ENCODE results near the gene RAB4B. TPM values are rescaled to one million over a fixed set of nuclear protein-coding genes. Genes with fewer than 3 reads are reported as not detected.
"Not testable (repeated sequence)": the region's sequence is repeated elsewhere in the genome, so short reads cannot be mapped to it uniquely, and the experiment has no call there.

RAB4B gene
- polyA plus RNA-seq, 6 donors from 2014 or later = 111 to 167 (median 145) TPM

DNA sequence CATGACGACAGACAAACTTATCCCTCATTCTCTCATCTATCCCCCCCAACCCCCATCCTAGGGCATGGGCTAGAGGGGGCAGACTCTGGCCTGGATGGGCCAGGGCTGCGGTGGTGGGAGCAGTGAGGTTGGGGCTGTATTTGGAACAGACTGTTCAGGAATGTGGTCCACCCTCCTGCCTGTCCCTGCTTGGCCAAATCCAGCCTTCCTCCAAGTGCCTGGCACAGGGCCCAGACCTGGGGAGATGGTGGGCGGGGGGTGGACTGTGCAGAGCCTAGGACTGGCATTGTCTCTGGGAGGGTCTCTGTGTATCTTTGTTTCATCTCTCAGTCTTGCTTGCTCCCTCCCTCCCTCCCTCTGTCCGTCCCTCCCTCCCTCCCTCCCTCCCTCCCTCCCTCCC lies 35.1 kb downstream of the RAB4B start:
- DNase-seq (no peak), ATAC-seq (ENCODE audit: low read depth in 2 of 2) (no peak)
- Mint-ChIP-seq H3K36me3 (no peaks in the 10 kb centered on the region), H3K27me3 (no peaks in the 10 kb centered on the region), H3K27ac (peak overlapping the region in 4 of 6 donors; percentile 23 to 93 (median 50)), H3K4me1 (peaks cover 33 to 62% (median 52%) of the 10 kb centered on the region in 3 donors), H3K4me3 (peak overlapping the region in 4 of 8 donors; percentile 84 to 99 (median 98)), H3K9me3 (no peaks in the 10 kb centered on the region)

DNA sequence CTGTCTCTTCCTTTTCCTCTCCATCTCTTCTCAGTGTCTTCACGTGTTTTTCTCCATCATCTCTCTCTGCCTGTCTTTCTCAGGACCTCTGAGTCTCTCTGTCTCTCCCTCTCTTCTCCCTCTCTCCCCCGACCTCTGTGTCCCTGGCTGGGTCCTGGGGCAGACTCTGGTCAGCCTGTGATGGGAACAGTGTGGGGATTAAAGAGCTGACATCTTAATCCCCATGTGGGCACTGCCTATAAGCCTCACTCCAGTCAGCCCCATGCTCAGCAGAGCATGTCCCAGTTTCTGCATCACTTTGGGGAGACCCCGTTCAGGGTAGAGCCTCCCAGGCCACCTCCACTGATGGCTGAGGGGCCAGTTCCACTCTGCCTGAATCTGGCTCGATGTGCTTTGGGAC lies 37.2 kb downstream of the RAB4B start:
- no peaks in the 10 kb centered on the region for H3K9me3 Mint-ChIP-seq
- H3K27ac Mint-ChIP-seq = peak overlapping the region in 2 of 6 donors; percentile 5 to 86
- H3K36me3 Mint-ChIP-seq = no peaks in the 10 kb centered on the region
- ATAC-seq (ENCODE audit: low read depth in 2 of 2) (no peak), DNase-seq (no peak)
- no peaks in the 10 kb centered on the region for H3K27me3 Mint-ChIP-seq
- peaks cover 41 to 68% (median 62%) of the 10 kb centered on the region in 3 donors for H3K4me1 Mint-ChIP-seq
- peak overlapping the region in 1 of 8 donors; percentile 0 for H3K4me3 Mint-ChIP-seq

DNA sequence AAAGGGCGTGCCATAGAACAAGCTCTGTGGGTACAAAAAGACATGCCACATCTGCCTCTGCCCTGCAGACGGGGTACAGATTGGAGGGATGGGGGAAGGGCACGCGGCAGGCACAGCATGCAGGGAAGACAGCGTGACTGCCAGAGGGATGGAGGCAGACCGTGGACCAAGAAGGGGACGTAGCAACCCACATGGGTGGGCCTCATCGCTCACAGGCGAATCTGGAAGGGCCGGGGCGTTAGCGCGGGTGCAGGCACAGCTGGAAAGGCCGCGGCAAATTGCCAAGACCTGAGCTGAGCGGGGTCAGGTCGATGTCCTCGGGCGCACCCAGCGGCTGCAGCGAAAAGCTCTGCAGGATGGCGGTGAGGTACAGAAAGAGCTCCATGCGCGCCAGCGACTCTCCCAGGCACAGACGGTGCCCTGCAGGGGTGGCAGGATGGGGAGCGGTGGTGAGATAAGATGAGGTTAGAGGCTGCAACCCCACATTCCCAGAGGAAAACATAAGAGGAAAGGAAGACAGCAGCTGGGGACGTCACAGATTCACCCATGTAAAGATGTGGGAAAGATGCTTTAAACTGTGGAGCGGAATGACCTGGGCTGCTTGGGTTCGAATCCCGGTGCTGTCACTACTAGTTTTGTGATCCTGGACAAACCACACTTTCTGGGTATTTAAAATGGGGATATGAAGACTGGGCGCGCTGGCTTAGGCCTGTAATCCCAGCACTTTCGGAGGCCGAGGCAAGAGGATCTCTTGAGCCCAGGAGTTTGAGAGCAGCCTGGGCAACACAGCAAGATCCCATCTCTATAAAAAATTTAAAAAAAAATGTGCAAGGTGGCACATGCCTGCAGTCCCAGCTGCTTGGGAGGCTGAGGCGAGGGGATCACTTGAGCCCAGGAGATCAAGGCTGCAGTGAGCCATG lies 40.7 kb downstream of the RAB4B start:
- H3K9me3 Mint-ChIP-seq, H3K27me3 Mint-ChIP-seq, H3K36me3 Mint-ChIP-seq: not testable (repeated sequence)
- peak; percentile 65 for DNase-seq
- ATAC-seq (ENCODE audit: low read depth in 2 of 2) = peak; percentile 93 to 95
- Mint-ChIP-seq H3K27ac (peak overlapping the region; percentile 70 to 97 (median 88)), H3K4me3 (peak overlapping the region; percentile 56 to 93 (median 88)), H3K4me1 (peaks cover 33 to 58% (median 47%) of the 10 kb centered on the region in 3 donors)

DNA sequence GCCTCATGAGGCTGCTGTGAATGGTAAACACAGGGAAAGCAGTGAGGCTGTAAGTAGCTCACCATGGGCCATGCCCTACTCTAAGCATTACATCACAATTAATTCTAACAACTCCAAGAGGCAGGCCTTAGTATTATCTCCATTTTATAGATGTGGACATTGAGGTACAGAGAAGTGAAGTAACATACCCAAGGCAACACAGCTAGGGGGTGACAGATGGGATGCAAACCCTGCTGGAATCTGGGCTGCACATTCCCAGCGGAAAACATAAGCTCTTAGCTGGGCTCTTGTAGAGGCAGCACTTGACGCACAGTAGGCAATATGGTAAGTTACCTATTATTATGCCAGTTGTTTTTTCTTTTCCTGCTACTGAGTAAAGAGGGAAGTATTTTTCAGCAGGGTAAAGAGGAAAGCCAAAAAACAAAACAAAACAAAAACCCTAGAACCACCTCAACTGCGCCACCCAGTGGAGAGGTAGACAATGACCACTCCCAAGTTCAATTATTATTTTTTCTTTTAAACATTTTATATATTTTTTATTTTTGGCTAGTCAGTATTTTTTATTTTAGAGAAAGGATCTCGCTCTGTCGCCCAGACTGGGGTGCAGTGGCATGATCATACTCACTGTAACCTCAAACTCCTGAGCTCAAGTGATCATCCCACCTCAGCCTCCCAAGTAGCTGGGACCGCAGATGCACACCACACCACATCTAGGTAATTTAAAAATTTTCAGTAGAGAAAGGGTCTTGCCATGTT lies 41.6 kb downstream of the RAB4B start:
- H3K36me3 Mint-ChIP-seq = not testable (repeated sequence)
- peak in 1 of 2 donors; percentile 22 for ATAC-seq (ENCODE audit: low read depth in 2 of 2)

DNA sequence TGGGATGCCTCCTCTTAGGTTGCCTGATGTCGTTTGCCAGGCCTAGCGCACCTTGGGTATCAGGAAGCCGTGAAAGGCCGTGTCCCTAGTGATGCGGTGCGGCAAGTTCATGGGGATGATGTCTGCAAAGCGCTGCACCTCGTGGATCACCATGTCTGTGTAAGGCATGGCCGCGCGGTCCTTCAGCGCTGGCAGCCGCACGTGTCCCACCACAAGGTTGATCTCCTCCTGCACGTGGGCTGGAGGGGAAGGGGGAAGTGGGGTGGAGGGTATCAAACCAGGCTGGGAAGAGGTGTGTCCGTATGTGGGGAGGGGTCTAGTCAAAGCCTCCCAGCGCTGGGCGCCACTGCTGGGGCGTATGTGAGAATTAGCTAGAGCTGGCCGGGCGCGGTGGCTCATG lies 44.1 kb downstream of the RAB4B start:
- DNase-seq (no peak), ATAC-seq (ENCODE audit: low read depth in 2 of 2) (no peak)
- Mint-ChIP-seq H3K4me1 (peaks cover 29 to 47% (median 42%) of the 10 kb centered on the region in 3 donors), H3K4me3 (no peak overlapping the region), H3K27me3 (no peaks in the 10 kb centered on the region), H3K27ac (peak overlapping the region in 1 of 6 donors; percentile 36), H3K9me3 (no peaks in the 10 kb centered on the region), H3K36me3 (peaks cover 5 to 7% of the 10 kb centered on the region in 2 donors)

More for the DNA sequence above, 41.6 kb downstream of the RAB4B start:
- peak; percentile 62 for DNase-seq
- not testable (repeated sequence) for H3K27me3 Mint-ChIP-seq, H3K9me3 Mint-ChIP-seq
- Mint-ChIP-seq H3K4me3 (peak overlapping the region in 6 of 8 donors; percentile 5 to 92 (median 84)), H3K4me1 (peaks cover 33 to 55% (median 42%) of the 10 kb centered on the region in 3 donors), H3K27ac (peak overlapping the region in 3 of 6 donors; percentile 38 to 87 (median 74))

DNA sequence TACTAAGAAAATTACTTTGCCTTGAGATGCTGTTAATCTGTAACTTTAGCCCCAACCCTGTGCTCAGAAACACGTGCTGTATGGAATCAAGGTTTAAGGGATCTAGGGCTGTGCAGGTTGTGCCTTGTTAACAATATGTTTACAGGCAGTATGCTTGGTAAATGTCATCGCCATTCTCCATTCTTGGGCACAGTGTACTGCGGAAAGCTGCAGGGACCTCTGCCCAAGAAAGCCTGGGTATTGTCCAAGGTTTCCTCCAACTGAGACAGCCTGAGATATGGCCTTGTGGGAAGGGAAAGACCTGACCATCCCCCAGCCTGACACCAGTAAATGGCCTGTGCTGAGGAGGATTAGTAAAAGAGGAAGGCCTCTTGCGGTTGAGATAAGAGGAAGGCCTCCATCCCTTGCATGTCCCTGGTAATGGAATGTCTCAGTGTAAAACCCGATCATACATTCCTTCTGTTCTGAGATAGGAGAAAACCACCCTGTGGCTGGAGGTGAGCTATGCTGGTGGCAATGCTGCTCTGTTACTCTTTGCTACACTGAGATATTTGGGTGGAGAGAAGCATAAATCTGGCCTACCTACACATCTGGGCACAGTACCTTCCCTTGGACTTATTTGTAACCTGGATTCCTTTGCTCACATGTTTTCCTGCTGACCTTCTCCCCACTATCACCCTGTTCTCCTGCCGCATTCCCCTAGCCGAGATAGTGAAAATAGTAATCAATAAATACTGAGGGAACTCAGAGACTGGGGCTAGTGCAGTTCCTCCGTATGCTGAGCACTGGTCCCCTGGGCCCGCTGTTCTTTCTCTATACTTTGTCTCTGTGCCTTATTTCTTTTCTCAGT lies 44.9 kb downstream of the RAB4B start:
- DNase-seq; ATAC-seq (ENCODE audit: low read depth in 2 of 2); H3K9me3 Mint-ChIP-seq; H3K4me3 Mint-ChIP-seq; H3K27me3 Mint-ChIP-seq: not testable (repeated sequence)
- H3K36me3 Mint-ChIP-seq = peaks cover 9 to 12% of the 10 kb centered on the region in 2 donors
- H3K4me1 Mint-ChIP-seq = peaks cover 29 to 40% (median 36%) of the 10 kb centered on the region in 3 donors
- H3K27ac Mint-ChIP-seq = peak overlapping the region in 4 of 6 donors; percentile 20 to 52 (median 34)

DNA sequence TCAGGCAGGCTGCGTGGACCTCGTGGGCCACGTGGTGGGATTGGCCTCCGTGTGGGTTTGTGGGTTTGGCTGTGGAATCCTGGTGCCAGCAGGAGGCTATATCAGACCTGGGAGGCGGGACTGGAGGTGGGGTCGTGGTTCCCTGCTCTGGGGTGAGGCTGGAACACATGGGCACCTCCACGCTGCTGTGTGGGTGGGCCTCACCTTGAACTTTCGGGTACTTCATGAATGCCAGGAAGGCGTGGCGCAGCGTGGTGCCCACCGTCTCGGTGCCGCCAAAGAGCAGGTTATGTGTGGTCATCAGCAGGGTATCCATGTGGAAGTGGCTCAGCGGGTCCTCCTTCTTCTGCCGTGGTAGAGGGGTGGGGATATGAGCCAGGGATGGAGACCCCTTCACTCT lies 46.9 kb downstream of the RAB4B start:
- not testable (repeated sequence) for H3K9me3 Mint-ChIP-seq; H3K27ac Mint-ChIP-seq; DNase-seq; ATAC-seq (ENCODE audit: low read depth in 2 of 2); H3K4me3 Mint-ChIP-seq; H3K27me3 Mint-ChIP-seq
- H3K4me1 Mint-ChIP-seq = peaks cover 15 to 22% (median 17%) of the 10 kb centered on the region in 3 donors
- H3K36me3 Mint-ChIP-seq = peaks cover 14 to 24% of the 10 kb centered on the region in 2 donors

DNA sequence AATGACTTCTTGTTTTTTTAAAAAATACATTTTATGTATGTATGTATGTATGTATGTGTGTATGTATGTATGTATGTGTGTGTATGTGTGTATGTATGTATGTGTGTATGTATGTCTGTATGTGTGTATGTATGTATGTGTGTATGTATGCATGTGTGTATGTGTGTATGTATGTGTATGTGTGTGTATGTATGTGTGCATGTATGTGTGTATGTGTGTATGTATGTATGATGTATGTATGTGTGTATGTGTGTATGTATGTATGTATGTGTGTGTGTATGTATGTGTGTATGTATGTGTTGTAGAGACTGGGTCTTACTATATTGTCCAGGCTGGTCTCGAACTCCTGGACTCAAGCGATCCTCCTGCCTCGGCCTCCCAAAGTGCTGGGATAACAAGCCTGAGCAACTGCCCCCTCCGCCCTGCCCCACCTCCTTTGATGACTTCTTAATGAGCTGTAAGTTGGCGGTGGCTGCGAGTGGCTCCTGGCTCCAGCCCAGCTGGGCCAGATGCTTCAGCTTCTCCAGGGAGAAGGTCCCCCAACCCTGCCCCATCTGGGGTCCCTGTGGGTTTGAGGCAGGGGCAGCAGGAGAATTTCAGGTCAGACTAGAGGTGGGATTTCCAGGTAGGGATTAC lies 47.5 kb downstream of the RAB4B start:
- not testable (repeated sequence) for ATAC-seq (ENCODE audit: low read depth in 2 of 2); DNase-seq; H3K9me3 Mint-ChIP-seq; H3K4me3 Mint-ChIP-seq; H3K27me3 Mint-ChIP-seq
- H3K4me1 Mint-ChIP-seq = peaks cover 15 to 22% (median 17%) of the 10 kb centered on the region in 3 donors
- H3K36me3 Mint-ChIP-seq = peaks cover 14 to 24% of the 10 kb centered on the region in 2 donors
- H3K27ac Mint-ChIP-seq = peak overlapping the region in 2 of 6 donors; percentile 63 to 85

DNA sequence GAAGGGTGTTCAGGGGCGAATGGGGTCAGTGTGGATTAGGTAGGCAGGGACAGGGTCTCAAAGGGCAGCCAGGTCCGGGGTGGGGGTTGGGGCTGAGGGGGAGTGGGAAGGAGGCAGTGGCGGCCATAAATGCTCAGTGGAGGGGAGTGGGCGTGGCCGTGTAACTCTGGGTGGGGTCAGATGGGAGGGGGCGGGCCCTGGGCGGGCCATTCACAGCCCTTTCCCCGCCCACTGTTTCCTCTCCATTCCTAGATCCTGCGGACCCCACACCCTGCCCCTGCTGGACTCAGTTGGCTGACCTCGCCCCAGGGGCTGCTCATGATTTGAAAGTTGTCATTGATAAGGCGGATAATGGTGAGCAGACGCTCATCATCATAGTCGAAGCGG lies 48.3 kb downstream of the RAB4B start:
- Mint-ChIP-seq H3K36me3 (peaks cover 18 to 24% of the 10 kb centered on the region in 2 donors), H3K4me1 (peaks cover 15 to 22% (median 17%) of the 10 kb centered on the region in 3 donors)
- H3K27ac Mint-ChIP-seq; H3K9me3 Mint-ChIP-seq; DNase-seq; H3K27me3 Mint-ChIP-seq; H3K4me3 Mint-ChIP-seq; ATAC-seq (ENCODE audit: low read depth in 2 of 2): not testable (repeated sequence)

DNA sequence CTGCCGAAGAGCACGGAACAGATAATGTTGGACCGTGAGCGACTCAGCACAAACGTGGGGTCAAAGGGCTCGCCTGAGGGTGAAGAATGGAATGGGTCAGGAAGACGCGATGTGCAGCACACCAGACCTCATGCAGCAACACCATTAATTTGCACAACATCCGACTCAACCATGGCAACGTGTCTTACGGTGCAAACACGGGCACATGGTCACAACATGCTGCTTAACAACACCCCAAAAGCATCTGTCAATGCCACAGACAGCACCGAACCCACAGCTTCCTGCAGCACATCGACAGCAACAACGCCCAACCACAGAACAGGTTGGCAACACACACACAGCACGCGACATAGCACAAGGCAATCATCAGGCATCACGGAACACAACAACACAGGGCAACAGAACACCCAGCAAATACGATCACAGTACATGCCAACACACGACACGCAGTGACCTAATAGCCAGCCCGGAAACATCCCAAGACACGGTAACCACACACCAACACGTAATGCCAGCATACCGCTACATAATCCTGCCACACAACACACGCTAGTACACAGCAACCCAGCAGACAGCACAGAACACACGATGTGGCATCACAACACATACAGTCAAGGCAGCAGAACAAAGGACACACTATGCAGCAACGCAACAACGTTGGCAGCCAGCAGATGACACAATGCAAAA lies 48.8 kb downstream of the RAB4B start:
- not testable (repeated sequence) for H3K9me3 Mint-ChIP-seq

DNA sequence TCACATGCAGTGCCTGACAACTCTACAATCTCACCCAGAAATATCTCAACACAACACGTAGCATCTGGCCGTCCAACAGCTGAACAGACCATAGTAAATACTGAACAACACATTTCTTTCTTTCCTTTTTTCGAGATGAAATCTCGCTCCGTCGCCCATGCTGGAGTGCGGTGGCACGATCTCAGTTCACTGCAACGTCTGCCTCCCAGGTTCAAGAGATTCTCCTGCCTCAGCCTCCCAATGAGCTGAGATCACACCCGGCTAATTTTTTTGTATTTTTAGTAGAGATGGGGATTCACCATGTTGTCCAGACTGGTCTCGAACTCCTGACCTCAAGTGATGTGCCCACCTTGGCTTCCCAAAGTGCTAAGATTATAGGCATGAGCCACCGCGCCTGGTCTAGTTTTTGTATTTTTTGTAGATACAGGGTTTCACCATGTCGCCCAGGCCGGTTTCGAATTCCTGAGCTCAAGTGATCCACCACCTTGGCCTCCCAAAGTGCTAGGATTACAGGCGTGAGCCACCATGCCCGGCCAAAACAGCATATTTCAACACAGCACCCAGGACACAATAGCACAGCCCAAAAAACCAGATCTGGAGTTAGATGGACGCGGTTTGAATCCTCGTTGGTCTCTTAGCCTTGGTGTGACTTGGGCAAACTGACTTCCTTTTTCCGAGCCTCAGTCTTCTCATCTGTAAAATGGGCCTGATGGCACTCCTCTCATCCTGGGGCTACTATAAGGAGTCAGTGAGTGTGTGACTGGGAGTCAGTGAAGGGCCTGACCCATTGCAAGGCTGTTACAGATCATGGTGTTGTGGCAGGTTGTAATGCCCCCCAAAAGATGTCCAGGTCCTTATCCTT lies 49.6 kb downstream of the RAB4B start:
- H3K4me1 Mint-ChIP-seq = peaks cover 8 to 16% (median 10%) of the 10 kb centered on the region in 3 donors
- peak overlapping the region in 2 of 6 donors; percentile 41 to 88 for H3K27ac Mint-ChIP-seq
- peaks cover 18 to 24% of the 10 kb centered on the region in 2 donors for H3K36me3 Mint-ChIP-seq
- DNase-seq (no peak), ATAC-seq (ENCODE audit: low read depth in 2 of 2) (no peak)
- H3K27me3 Mint-ChIP-seq = no peaks in the 10 kb centered on the region
- H3K4me3 Mint-ChIP-seq = no peak overlapping the region
- H3K9me3 Mint-ChIP-seq = peaks cover 0 to 4% (median 0%) of the 10 kb centered on the region in 7 donors

More for the DNA sequence above, 48.8 kb downstream of the RAB4B start:
- Mint-ChIP-seq H3K4me1 (peaks cover 15 to 22% (median 17%) of the 10 kb centered on the region in 3 donors), H3K27ac (peak overlapping the region in 1 of 6 donors; percentile 41), H3K36me3 (peaks cover 18 to 24% of the 10 kb centered on the region in 2 donors)
- not testable (repeated sequence) for H3K27me3 Mint-ChIP-seq, H3K4me3 Mint-ChIP-seq, DNase-seq
- ATAC-seq (ENCODE audit: low read depth in 2 of 2) = peak in 1 of 2 donors; percentile 41
